ENCODE data around the gene AOX1.

AOX1 gene

GRCh38 chr2:200674837-200675236, 89.0 kb downstream of the AOX1 start:
- H3K9ac ChIP-seq (ENCODE audit: low read length): no peak overlapping the region
- no peaks in the 10 kb centered on the region for H3K79me2 ChIP-seq (ENCODE audit: insufficient read depth, low read length)
- no peaks in the 10 kb centered on the region for H3K9me2 ChIP-seq (ENCODE audit: low read depth, low read length)
- peaks cover 14% of the 10 kb centered on the region for H3K4me1 ChIP-seq (ENCODE audit: insufficient read depth, low read length, severe bottlenecking)
- TF ChIP-seq EZH2 (IDR thresholded peaks at IDR 0.05; ENCODE audit: borderline replicate concordance, low read length) (no peak), CTCF (IDR thresholded peaks at IDR 0.05; ENCODE audit: low read length) (no peak)
- H2AFZ ChIP-seq (ENCODE audit: low read length): no peak overlapping the region
- H4K20me1 ChIP-seq (ENCODE audit: insufficient read depth, low read length): no peaks in the 10 kb centered on the region
- no peak overlapping the region for H3K4me2 ChIP-seq (ENCODE audit: low read length)
- H3K36me3 ChIP-seq (ENCODE audit: insufficient read depth, low read length): peaks cover 6% of the 10 kb centered on the region; the same call in 1 of the 2 replicates
- no peaks in the 10 kb centered on the region for H3K27me3 ChIP-seq (ENCODE audit: insufficient read depth, low read length)
- no peak overlapping the region for H3K27ac ChIP-seq (ENCODE audit: low read depth, low read length, poor library complexity, severe bottlenecking)
- H3K4me3 ChIP-seq (ENCODE audit: low read depth, low read length, poor library complexity, severe bottlenecking): no peak overlapping the region
- no peaks in the 10 kb centered on the region; the same call in 1 of the 2 replicates for H3F3A ChIP-seq (ENCODE audit: insufficient read depth, low read length)
- H3K9me3 ChIP-seq (ENCODE audit: low read length): no peaks in the 10 kb centered on the region

GRCh38 chr2:200677171-200677570, 91.4 kb downstream of the AOX1 start:
- Histone ChIP-seq H3K4me2 (ENCODE audit: low read length) (no peak overlapping the region), H3K4me3 (ENCODE audit: low read depth, low read length, poor library complexity, severe bottlenecking) (no peak overlapping the region), H3K27me3 (ENCODE audit: insufficient read depth, low read length) (no peaks in the 10 kb centered on the region), H4K20me1 (ENCODE audit: insufficient read depth, low read length) (no peaks in the 10 kb centered on the region), H2AFZ (ENCODE audit: low read length) (no peak overlapping the region), H3K9ac (ENCODE audit: low read length) (no peak overlapping the region), H3K27ac (ENCODE audit: low read depth, low read length, poor library complexity, severe bottlenecking) (no peak overlapping the region), H3K79me2 (ENCODE audit: insufficient read depth, low read length) (no peaks in the 10 kb centered on the region), H3K9me3 (ENCODE audit: low read length) (no peaks in the 10 kb centered on the region), H3K36me3 (ENCODE audit: insufficient read depth, low read length) (no peaks in the 10 kb centered on the region), H3F3A (ENCODE audit: insufficient read depth, low read length) (no peaks in the 10 kb centered on the region; the same call in 1 of the 2 replicates), H3K4me1 (ENCODE audit: insufficient read depth, low read length, severe bottlenecking) (peaks cover 10% of the 10 kb centered on the region), H3K9me2 (ENCODE audit: low read depth, low read length) (no peaks in the 10 kb centered on the region)
- TF ChIP-seq CTCF (IDR thresholded peaks at IDR 0.05; ENCODE audit: low read length) (no peak), EZH2 (IDR thresholded peaks at IDR 0.05; ENCODE audit: borderline replicate concordance, low read length) (no peak)

GRCh38 chr2:200677721-200678532, 92.1 kb downstream of the AOX1 start:
- no peaks in the 10 kb centered on the region for H3K27me3 ChIP-seq (ENCODE audit: insufficient read depth, low read length)
- no peaks in the 10 kb centered on the region for H3K79me2 ChIP-seq (ENCODE audit: insufficient read depth, low read length)
- peaks cover 3% of the 10 kb centered on the region for H3K4me1 ChIP-seq (ENCODE audit: insufficient read depth, low read length, severe bottlenecking)
- H3K4me3 ChIP-seq (ENCODE audit: low read depth, low read length, poor library complexity, severe bottlenecking): no peak overlapping the region
- H3K27ac ChIP-seq (ENCODE audit: low read depth, low read length, poor library complexity, severe bottlenecking): no peak overlapping the region
- no peaks in the 10 kb centered on the region for H4K20me1 ChIP-seq (ENCODE audit: insufficient read depth, low read length)
- no peaks in the 10 kb centered on the region for H3K9me2 ChIP-seq (ENCODE audit: low read depth, low read length)
- no peak overlapping the region for H3K9ac ChIP-seq (ENCODE audit: low read length)
- H3K4me2 ChIP-seq (ENCODE audit: low read length): no peak overlapping the region
- H2AFZ ChIP-seq (ENCODE audit: low read length): no peak overlapping the region
- TF ChIP-seq CTCF (IDR thresholded peaks at IDR 0.05; ENCODE audit: low read length) (no peak), EZH2 (IDR thresholded peaks at IDR 0.05; ENCODE audit: borderline replicate concordance, low read length) (no peak)
- no peaks in the 10 kb centered on the region; the same call in 1 of the 2 replicates for H3F3A ChIP-seq (ENCODE audit: insufficient read depth, low read length)
- no peaks in the 10 kb centered on the region for H3K9me3 ChIP-seq (ENCODE audit: low read length)
- no peaks in the 10 kb centered on the region for H3K36me3 ChIP-seq (ENCODE audit: insufficient read depth, low read length)

Measured in OCI-LY1 (cell line).